Midbrain (tissue), 1 donor: ENCODE data around the gene GRIP2.
"Not testable (repeated sequence)": the region's sequence is repeated elsewhere in the genome, so short reads cannot be mapped to it uniquely, and the experiment has no call there.

Experiments used
- DNase-seq: peaks from one replicate; lab custom pipeline; 2025; lab: John Stamatoyannopoulos, UW

Gene GRIP2

DNA sequence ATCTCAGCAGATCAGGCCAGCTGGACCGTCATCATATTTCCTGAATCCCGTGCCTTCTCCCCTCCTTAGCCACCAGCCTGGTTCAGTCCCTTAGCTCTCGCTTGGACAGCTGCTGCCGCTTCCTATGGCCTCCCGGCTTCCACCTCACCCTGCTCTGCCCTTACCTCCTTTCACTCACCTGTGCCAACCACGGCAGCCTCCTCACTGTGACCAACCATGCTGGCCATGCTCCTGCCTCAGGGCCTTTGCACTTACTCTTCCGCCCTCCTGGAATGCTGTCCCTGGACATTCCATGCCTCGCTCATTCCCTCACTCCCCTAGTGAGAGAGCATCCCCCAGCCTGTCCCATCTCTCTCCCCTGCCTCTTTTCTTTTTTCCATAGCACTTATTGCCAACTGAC, 19.2 kb downstream of the GRIP2 start:
- DNase-seq, result no peak

DNA sequence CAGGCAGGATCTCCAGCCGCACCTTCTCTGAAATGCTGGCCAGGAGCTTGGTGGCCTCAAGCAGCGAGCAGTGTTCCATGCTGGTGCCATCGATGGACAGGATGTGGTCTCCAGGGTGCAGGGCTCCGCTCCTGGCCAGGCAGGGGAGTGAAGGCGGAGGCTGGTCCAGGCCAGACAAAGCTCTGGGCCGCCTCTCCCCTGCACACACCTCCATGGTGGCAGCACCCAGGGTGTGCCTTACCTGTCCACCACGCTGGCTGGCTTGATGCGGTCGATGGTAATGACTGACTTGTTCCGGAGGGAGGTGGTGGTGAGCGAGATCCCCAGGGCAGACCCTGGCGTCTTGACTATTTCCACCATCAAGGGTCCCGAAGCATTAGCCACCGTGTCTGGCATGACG, 20.0 kb downstream of the GRIP2 start:
- DNase-seq, result no peak

DNA sequence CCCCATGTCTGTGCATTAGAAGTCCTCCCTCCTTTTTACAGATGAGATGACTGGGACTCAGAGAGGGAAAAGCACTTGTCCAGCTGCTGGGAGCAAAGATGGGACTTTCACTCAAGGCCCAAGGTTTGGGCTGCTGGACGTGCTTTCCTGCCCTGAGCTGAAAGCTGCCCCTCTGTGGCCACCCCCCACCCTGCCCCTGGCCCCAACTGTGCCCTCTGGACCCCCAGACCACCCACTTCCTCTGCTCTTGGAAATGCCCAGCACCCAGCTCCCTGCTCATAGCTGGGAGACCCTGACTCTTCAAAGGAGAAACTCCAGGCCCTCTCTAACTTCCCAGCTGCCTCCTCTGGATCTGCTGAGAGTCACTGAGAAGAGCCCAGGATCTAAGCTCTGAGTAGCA, 20.7 kb downstream of the GRIP2 start:
- no peak for DNase-seq

DNA sequence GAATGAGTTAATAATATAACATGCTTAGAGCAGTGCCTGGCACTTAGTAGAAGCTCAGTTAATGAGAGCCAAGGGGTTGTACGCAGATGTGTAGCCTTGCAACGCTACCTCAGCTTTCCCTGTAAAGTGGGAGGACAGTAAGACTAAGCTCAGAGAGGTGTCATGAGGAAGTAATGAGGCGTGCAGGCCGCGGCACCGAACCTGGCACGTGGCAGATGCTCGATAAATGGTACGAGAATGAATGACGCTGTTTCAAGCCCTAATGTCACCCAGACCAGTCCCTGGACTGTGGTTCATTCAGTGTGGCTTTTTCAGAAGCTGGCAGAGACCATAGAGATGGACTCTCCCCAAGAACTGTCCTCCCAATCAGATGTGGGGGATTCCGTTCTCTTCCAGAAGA, 21.2 kb downstream of the GRIP2 start:
- DNase-seq, result no peak

DNA sequence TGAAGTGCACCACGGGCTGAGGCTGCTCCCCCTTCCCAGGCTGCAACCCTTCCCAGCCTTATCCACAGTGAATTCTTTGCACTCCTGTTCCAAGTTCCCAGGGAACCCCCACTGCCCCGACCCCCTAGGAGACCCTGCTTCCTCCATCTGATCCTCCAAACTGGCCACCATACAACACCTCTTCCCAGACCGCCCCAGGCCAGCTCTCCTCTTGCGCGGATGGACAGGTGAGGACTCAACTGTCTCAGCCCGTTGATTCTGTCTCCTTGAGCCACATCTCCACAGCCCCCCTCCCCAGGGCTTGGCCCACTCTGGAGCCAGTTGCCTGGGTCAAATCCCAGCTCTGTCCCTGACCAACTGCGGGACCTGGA, 21.7 kb downstream of the GRIP2 start:
- no peak for DNase-seq

DNA sequence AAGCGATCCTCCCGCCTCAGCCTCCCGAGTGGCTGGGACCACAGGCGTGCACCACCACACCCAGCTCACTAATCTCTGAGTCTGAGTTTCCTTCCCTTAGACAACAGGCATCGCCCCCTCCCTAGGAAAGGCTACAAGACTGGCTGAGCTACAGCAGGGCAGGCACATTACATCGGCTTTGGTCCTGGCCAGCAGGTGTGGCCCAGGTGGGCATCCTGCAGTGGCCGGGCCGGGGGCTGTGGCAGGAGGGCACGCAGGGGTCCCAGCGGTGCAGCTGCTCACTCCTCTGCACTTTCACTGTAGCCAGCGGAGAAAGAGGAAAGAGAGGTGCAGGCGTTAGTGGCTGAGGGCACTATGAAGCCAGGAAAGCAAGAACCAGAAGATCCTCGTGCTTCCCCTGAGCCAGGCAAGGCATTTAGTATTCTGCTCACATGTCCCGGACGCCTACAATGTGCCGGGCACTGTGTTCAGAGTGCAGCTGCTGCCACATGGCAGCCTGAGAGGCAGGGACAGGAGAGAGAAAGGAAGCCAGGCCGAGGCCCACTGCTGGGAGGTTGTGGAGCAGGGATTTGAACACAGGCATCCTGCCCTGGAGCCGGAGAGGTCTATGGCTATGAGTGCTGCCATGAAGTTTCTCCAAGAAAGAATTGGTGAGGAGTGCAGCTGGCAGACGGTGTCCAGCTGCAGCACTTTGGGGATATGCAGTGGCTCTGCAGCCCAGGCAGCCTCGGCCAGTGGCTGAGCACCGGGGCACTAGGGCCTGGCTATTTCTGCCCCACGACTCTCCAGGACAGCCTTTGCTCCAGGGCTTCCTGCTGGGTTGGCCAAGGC, 22.3 kb downstream of the GRIP2 start:
- DNase-seq, result no peak

DNA sequence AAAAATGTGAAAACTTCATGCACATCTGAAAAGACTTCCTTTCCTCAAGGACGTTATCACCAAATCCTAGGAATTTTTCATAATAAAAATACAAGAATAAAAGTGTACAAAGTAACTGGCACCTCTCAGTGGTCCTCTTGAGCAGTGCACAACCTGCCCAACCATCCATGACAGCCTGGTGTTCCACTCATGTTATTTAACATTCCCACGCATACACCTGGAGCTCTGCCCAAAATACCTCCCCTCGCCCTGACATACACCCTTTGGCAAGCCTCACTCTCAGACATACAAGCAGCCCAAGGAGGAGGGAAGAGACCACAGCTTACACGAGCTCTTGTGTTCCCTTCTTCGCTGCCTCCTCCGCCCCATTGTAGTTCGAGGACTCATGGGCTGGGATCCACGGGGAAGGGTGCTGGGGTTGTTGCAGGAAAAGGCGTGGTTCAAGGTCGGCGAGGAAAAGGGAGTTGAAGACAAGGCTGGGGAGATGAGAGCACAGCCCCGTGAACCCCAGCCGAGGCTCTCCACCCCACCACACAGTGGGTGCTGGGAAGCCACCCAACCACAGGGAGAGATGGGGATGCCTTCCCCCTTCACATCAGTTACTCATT, 23.3 kb downstream of the GRIP2 start:
- no peak for DNase-seq

DNA sequence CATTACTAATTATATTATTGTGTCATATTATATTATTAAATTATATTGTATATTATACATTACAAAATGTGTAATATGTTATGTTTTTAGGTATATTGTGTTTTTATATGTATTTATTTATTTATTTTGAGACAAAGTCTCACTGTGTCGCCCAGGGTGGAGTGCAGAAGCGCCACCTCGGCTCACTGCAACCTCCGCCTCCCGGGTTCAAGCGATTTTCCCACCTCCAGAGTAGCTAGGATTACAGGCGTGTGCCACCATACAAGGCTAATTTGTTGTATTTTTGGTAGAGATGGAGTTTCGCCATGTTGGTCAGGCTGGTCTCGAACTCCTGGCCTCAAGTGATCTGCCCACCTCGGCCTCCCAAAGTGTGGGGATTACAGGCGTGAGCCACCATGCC, 24.6 kb downstream of the GRIP2 start:
- not testable (repeated sequence) for DNase-seq

DNA sequence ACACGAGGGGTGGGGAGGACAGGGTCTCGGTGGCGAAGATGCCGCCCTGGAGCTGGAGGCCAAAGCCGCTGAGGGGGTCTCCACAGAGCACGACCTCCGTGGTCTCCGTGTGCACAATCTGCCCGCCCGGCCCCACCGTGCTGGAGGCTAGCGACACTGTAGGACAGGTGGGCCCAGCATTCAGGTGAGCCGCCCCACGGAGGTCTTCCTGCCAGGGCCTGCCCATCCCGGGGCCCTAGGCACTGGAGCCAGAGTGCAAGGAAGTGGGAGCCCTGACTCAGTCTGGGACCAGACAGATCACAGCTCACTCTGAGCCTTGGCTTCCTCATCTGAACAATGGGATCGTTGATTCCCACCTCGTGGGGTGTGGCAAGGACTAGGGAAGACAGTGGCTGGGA, 25.8 kb downstream of the GRIP2 start:
- no peak for DNase-seq

DNA sequence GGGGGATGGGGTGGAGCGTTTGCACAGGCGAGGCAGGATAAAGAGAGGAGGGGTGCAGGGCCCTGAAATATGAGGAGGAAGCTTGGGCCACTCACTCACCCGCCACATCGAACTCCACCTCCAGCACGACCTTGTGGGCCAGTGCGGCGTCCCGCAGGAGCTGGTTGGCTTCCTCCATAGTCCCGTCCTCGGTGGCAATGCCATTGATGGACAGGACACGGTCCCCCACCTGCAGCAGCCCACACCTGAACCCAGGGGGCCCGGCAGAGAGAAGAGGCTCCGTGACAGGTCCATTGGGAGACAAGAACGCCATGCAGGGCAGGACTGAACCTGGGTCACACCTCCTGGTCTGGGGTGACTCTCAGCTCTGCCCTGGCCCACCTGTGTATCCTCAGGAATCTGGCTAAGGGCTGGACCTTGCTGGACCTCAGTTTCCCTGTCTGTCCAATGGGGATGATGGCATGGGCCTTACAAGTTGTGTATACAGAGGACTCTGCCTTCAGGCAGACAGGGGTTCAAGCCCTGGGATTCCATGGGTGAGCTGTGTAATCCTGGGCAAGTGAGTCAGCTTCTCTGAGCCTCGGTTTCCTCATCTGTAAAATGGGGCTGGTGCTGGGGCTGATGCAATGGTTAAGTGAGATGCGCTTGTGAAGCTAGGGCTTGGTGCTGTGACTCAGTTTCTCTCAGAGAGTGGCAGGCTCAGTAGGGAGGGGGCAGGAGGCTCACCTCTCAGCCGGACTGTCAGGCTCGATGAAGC, 26.4 kb downstream of the GRIP2 start:
- DNase-seq, result no peak

DNA sequence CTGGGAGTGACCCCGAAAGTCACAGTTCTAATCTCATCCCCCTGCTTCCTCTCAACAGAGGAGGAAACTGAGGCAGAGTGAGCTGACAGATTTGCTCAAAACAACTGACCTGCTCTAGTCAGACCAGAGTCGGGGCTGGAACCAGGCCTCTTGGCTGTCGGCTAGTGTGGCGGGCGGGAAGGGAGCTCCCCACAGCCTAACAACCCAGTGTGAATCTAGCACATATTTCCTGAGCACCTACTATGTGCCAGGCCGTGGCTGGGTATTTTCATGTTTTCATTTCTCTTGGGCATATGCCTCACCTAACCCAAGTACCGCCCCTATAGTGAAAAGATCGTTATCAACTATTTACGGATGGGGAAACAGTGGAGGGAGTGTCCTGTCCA, 27.2 kb downstream of the GRIP2 start:
- no peak for DNase-seq

DNA sequence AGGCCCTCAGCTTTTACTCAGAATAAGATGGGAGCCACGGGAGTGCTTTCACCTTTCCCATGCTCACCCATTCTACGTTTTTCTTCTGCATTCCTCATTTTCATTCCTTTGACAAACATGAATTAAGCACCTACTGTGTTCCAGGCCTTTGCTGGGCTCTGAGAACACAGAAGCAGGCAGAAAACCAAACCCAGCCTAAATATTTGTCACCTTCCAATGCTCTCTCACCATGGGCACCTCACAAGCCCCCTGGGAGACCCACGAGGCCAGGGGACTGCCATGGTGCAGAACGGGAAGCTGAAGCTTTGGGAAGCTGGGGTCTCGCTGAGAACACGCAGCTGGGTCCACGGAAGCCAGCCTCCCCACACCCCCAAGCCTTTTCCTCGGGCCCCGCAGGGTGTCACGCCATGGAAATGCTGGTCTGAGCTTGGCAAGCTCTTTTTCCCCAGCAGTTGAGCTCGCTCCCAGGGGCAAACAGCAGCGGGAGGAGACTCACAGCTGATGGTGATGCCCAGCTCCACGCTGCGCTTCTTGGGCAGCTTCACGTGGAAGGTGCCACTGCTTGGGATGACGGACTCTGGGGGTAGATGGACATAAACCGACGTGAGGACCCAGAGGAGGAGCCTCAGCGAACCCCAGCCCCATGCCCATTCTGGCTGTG, 27.7 kb downstream of the GRIP2 start:
- DNase-seq, result no peak

DNA sequence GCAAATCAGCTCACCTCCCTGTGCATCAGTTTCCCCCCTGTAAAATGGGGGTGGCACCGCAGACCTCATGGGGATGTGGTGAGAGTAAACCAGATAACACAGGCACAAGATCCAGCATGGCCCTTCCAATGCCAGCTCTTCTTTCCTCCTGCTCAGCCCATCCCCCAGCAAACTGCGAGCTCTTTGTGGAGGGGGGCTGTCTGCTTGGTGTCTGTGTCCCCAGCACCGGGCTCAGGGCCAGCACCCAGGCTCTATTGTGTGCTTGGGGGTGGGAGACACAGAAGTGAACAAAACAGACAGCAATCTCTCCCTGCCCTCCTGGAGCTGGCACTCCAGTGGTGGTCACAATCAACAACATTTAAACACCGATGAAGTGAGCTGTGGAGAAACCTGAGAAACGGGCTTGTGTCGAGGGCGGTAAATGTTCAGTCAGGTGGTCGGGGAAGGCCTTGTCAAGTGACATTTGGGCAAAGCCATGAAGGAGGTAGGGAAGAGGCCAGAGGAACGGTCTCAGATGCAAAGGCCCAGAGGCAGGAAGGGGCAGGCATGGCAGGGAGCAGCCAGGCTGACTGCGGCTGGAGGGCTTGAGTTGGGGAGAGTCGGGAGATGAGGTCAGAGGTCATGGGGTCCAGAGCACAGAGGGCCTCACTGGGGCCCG, 28.4 kb downstream of the GRIP2 start:
- no peak for DNase-seq

DNA sequence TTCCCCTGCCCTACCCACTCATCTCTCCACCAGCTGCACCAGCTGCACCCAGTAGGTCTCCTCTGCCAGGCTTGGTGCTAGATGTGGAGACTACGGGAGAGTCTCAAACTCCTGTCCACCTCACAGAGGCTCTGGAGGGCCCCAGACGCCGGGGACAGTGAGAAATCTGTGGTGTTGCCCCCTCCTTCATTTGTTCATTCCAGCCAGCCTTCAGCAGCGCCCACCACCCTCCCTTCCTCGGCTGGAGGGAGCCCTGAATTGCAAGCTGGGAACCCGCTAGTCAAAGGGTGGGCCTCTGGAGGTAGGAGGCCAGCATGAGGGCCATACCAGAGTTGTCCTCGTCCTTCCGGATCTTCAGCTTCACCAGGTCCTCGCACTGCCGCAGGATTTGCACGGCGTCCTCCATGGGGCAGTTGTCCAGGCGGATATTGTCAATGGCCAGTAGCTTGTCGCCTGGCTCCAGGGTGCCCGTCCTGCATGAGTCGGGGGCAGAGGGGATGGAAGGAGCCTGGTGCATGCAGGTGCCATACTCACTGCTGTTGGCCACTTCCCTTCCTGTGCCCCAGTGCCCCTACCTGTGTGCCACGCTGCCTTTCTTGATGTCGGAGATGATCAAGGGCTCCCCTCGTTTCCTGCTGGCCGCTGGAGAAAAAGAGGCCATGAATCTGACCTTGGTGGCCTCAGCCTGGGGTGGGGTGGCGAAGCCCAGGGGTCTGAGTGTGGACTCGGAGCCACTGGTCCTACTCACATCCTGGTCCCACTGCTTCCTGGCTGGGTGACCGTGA, 29.1 kb downstream of the GRIP2 start:
- no peak for DNase-seq

DNA sequence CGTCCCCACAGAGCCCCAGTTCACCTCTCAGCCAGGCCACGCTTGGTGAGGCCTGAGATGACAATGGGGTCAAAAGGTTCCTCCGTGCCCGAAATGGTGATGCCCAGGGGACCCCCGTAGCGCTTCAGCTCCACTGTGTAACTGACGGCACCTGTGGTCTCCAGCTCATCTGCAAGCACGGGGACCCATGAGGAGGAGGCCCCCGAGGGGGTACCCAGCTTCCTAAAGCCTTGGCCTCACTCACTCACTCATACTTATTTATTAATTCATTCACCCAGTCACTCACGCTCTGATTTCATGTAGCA, 30.4 kb downstream of the GRIP2 start:
- no peak for DNase-seq

DNA sequence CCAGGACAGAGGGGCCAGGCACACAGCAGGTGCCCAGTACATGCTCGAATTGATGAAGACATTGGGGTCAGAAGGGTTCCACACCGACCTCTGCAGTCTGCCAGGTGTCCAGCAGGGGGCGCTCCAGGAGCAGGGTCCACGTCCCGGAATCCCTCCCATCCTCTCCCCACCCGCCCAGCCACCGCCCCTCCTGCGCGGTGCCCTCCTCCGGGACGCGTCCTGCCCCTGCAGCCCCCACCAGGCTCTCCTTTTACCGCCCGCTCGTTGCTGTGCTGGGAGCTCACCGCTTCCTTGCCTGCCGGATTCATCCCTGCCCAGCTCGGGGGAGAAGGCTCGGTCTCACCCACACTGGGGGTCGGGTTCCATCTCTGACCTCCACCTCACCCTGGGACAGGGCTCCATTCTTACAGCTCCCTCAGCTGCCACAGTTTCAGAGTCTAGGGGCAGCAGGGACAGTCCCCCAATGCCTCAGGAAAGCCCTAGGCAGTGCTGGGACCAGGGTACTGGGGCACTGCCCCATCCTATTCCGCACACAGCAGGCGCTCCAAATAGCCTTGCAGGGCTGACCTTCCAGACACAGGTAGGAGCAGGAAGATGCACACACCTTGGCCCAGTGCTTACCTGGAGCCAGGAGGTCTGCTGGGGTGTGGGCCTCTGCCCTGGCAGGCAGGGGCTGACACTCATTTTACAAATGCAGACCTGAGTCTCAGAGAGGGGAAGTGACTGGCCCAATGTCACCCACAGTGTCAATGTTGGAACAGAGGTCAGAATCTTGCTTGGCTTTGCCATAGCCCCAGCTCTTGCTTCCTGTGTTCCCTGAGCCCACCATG, 31.0 kb downstream of the GRIP2 start:
- peak; percentile 29 for DNase-seq

DNA sequence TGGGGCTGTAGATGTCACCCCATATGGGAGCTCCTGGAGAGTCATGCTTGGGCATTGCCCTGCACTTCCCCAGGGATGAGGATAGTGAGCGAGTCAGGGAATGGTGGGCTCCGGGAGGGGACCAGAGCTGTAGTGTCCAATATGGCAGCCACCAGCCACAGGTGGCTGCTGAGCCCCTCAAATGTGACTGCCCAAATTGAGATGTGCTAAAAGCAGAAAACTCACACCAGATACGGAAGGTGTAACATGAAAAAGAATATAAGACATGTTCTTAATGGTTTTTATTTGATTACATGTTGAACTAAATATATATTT, 31.7 kb downstream of the GRIP2 start:
- DNase-seq, result no peak

DNA sequence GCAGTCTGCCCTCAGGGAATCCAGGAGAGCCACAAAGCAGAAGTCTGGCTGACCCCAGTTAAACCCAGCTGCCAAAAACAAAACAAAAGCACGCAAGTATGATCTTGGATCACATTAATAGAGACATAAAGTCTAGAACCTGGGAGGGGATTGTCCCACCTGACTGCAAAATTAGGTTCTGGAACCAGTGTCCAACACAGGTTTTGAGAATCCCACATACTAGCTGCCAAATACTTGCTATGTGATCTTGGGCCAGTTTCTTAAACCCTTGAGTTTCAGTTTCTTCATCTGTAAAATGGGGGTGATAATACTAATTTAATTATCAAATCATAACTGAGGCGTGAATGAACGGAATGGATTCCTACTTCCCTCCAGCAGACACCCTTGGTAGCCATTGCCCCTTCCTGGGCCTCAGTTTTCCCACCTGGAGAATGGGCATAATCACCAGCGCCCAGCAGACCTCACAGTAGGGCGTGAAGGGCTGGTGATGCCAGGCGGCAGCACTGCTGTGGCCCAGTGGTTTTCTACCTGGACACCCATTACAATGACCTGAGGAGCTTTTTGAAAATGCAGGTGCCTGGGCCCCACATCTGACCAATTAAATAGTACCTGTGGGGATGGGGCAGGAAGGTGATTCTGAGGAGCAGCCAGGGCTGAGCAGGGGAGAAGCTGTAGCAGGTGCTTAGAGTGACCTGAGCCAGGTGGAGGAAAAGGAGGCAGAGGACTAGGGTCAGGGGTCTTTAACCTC, 32.2 kb downstream of the GRIP2 start:
- no peak for DNase-seq

DNA sequence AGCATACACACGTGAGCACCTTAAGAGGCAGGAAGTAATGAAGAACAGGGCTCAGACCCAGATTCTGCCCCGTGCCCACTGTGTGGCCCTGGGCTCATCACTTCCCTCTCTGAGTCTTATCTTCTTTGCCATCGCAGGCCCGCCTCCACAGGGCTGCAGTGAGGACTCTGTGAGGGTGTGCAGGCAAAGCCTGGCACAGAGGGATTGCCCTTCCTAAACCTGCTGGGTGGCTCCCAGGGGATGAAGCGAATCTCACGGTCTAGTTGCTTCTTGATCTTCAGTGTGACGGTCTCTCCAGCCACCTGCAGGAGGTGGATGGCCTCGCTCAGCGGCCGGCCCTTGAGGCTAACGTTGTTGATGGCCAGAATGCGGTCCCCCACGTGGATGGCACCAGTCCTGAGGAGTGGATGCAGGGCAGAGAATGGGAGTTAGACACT, 32.8 kb downstream of the GRIP2 start:
- DNase-seq, result no peak
